ENCODE measurements around the gene HYDIN. TPM values are rescaled to one million over a fixed set of nuclear protein-coding genes. Genes with fewer than 3 reads are reported as not detected.

HYDIN gene
- total and polyA plus RNA-seq, 2 experiments from 2014 or later: 3.1 to 7.7 TPM

GRCh38 chr16:70804153-70804733, 426.3 kb downstream of the HYDIN start (continued):
- TF ChIP-seq ZNF462 (CRISPR knock-in tag; IDR thresholded peaks at IDR 0.05): no peak

- Histone ChIP-seq H4K20me1 (replicated peaks; ENCODE audit: insufficient read depth) (peaks cover 10% of the 10 kb centered on the region; the same call in 1 of the 2 replicates), H3F3A (replicated peaks; ENCODE audit: low read depth) (0 out of 2 replicates have a peak, but pooled peaks cover 5% of the 10 kb centered on the region), H3K79me2 (replicated peaks; ENCODE audit: insufficient read depth) (peaks cover 24% of the 10 kb centered on the region), H2AFZ (no peak overlapping the region), H3K27me3 (ENCODE audit: insufficient read depth) (peaks cover 30% of the 10 kb centered on the region), H3K4me3 (no peak overlapping the region), H3K9me2 (ENCODE audit: insufficient read depth) (no peaks in the 10 kb centered on the region), H3K36me3 (ENCODE audit: insufficient read depth) (no peaks in the 10 kb centered on the region), H3K27ac (ENCODE audit: low read depth) (no peak overlapping the region), H3K4me2 (no peak overlapping the region), H3K4me1 (ENCODE audit: insufficient read depth) (peaks cover 14% of the 10 kb centered on the region)
- Mint-ChIP-seq H3K27me3 (ENCODE audit: insufficient read depth, low read depth, poor library complexity) (peaks cover 6% of the 10 kb centered on the region), H3K4me3 (no peak overlapping the region), H3K4me1 (peaks cover 16% of the 10 kb centered on the region), H3K27ac (no peak overlapping the region), H3K36me3 (ENCODE audit: low read depth) (no peaks in the 10 kb centered on the region), H3K9me3 (no peaks in the 10 kb centered on the region)
- ATAC-seq: no peak
- TF ChIP-seq POLR2AphosphoS5 (IDR thresholded peaks at IDR 0.05; ENCODE audit: low read depth): no peak
- no peak for TF ChIP-seq NANOG (IDR thresholded peaks at IDR 0.05; ENCODE audit: borderline replicate concordance)
- TF ChIP-seq CREB1 (CRISPR knock-in tag; IDR thresholded peaks at IDR 0.05; ENCODE audit: low read depth): no peak
- no peak for TF ChIP-seq ZNF114 (CRISPR knock-in tag; IDR thresholded peaks at IDR 0.05)
- no peak for TF ChIP-seq ZNF462 (CRISPR knock-in tag; IDR thresholded peaks at IDR 0.05)
- DNase-seq (ENCODE audit: low spot score): no peak
Observed at GRCh38 chr16:70803319-70803718, 427.2 kb downstream of the HYDIN start.

All from GM23338 (cell line).